Peyer's patch (tissue), 4 donors: ENCODE measurements around the gene DOC2A.

Experiments
- CTCF ChIP-seq, 6 experiments: fragments of 450-650 bp in 4 of 6; fragments of 200-600 bp in 2 of 6; sonication (generic) in 1 of 6; IDR thresholded peaks; one replicate each; pipeline ENCODE4 v1.5.1; 2017 to 2019; ENCODE audit warnings: antibody characterized with exemption in 6 of 6, mild to moderate bottlenecking in 3 of 6, moderate library complexity in 1 of 6
- POLR2A ChIP-seq, 2 donors: fragments of 450-650 bp; IDR thresholded peaks; one replicate each; pipeline ENCODE4 v1.5.1; 2017; ENCODE audit warnings: antibody characterized with exemption in 2 of 2, mild to moderate bottlenecking in 2 of 2, moderate library complexity in 2 of 2

- TF ChIP-seq CTCF (IDR thresholded peaks at IDR 0.05) (no peak), POLR2A (IDR thresholded peaks at IDR 0.05) (no peak)
Observed at GRCh38 chr16:29994600-29995323, 16.1 kb downstream of the DOC2A start.
